ENCODE measurements around the gene APP.

The APP gene

GRCh38 chr21:25967181-25967900, 203.2 kb downstream of the APP start:
- no peak for DNase-seq

DNA sequence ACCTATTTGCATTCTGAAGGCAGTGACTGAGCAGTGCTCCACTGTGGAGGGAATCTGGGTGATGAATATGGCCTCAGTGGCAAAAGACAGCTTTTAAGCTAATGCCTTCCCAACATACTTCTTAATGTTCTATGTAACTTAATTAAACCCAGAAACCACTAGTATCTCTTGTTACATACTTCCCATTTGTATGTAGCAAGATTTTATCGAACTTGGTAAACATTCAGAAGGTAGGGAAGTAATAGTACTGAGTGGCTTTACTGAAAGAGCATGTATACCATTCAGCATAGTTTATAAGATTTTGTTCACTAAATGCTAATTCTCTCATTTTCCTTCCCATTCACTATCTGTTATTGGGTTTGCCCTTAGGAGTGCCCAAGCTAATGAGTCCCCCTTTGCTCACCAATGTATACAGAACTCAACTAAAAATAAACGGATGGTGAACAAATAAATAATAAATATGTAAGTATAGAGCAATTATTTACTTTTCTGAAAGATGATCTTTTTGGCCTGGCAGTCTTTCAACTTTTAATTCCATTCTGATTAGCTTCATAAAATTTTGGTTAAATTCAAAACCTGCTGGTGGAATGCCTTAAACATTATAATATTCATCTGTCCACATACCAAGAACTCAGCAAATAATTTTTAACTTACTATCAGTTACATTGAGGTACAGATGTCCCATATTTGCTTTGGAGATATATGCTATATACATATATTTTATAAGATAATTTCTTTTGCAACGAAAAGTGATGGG, 204.4 kb downstream of the APP start:
- DNase-seq: no peak

GRCh38 chr21:25964926-25965325, 205.6 kb downstream of the APP start:
- DNase-seq: no peak

GRCh38 chr21:25964015-25964414, 206.6 kb downstream of the APP start:
- DNase-seq: no peak

DNA sequence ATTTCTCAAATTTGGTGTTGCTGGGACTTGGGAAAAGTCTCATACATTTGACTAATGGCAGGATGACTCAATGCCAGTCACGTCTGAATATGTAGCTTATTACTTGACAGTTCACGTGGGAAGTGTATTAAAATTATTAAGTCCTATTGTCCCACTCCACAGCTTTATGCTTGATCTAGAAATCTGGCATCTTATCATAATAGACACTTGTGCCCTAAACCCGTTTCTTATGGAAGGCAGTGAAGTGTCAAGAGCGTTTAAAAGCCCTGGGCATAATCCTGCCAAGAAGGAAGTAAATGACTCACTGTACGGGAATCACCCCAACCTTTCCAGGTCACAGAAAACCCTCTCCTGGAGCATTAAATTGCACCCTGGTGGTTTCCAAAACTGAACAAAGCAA, 207.4 kb downstream of the APP start:
- no peak for DNase-seq

DNA sequence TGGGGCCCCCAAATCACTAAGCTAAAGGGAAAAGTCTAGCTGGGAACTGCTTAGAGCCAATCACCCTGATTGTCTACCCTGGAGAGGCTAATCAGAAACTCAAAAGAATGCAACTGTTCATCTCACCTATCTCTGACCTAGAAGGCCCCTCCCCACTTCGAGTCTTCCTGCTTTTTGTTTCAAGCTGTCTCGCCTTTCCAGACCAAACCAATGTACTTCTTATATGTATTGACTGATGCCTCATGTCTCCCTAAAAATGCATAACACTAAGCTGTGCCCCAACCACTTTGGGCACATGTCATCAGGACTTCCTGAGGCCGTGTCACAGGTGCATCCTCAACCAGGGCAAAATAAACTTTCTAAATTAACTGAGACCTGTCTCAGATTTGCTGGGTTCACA, 209.5 kb downstream of the APP start:
- DNase-seq: no peak

- DNase-seq: no peak
Measured at GRCh38 chr21:25960402-25960801, 210.2 kb downstream of the APP start.

DNA sequence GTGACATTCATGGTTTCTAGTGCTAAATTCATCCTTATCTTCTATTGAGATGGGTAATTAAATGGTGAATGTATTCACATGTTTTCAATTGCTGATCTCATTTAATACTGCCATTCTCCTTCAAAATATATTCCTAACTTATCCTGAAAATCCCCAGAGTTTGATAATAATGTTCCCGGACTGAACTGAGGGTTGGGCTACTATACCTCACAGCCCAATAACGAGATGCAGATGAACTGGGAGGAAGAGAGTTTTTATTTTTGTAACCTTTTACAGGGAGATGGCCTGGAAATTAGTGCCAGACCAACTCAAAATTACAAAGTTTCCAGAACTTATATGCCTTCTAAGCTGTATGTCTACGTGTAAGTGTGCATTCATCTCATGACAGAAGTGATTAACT, 210.8 kb downstream of the APP start:
- no peak for DNase-seq

- no peak for DNase-seq
Measured at GRCh38 chr21:25956993-25957714, 213.4 kb downstream of the APP start.

- no peak for DNase-seq
Measured at GRCh38 chr21:25955646-25956045, 214.9 kb downstream of the APP start.

DNA sequence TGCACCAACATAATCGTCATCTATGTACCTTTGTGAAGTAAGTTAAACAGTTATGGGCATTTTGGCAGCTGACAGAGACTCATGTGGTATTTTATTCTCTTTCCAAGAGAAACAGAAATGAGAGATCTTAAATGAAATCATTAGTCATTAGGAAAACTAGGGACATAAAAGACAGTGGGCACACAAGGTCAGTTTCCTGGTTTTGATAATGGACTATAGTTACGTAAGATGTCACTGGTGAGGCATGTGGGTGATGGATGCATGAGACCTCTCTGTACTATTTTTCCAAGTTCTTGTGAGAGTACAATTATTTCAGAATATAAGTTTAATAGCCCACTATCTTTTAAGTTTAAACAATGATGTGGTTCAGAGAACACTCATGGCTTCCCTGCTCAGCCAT, 216.9 kb downstream of the APP start:
- no peak for DNase-seq

GRCh38 chr21:25953196-25953595, 217.4 kb downstream of the APP start:
- DNase-seq: no peak

DNA sequence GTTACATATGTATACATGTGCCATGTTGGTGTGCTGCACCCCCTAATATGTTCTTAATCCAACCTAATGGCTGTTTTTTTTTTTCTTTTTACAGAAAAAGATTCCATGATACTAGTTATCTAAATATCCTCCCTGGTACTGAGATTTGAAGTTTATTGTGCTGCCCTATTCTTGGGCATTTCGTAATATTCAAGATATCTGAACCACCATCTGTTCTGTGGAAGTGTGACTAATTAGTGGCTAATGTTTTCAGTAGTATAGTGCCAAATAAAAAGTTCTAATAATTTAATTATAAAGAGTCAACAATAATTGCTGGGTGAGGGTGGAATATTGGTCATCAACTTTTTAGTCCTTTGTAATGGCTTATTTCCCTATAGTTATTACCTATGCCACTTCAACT, 218.3 kb downstream of the APP start:
- no peak for DNase-seq

DNA sequence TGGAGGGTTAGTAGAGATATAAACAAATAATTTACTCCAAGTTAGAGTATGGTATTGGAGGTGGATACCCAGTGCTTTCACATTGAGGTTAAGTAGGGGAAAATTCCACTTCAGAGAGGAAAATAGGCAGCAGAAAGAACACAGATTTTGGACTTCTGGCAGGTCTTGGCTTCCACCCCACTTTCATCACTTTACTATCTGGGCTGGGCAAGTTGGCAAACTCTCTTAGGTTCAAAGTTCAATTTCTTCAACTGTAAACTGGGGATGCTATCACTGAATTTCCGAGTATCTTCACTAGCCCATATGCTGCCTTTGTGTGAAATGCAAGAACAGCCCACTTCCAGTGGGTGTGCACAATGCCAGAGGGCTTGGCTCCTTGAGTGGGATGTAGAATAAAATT, 220.9 kb downstream of the APP start:
- DNase-seq: no peak

DNA sequence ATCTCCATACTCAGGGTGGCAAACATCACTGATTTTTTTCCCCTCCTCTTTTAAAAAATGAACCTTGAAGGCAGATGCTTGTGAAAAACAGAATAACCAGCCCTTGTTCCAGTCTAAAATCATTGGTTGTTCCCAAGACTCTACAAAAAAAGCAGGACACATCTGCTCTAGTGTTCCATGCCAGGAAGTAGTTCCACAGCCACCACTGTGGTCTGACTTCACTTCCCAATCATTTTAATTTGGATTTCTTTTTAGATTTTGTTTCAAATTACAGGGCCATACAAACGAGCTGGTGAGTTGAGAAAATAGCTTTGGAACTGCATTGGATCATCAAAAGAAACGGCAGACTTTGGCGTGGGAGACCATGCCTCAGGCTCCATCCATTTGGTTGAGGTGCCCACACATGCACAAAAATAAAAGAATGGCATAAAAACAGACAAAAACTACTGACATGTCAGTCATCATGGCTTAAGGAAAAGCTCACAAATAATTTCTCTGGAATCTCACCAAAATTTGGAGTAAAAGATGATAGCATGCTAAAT, 225.8 kb downstream of the APP start:
- DNase-seq: no peak

- no peak for DNase-seq
Measured at GRCh38 chr21:25944082-25944481, 226.5 kb downstream of the APP start.

DNA sequence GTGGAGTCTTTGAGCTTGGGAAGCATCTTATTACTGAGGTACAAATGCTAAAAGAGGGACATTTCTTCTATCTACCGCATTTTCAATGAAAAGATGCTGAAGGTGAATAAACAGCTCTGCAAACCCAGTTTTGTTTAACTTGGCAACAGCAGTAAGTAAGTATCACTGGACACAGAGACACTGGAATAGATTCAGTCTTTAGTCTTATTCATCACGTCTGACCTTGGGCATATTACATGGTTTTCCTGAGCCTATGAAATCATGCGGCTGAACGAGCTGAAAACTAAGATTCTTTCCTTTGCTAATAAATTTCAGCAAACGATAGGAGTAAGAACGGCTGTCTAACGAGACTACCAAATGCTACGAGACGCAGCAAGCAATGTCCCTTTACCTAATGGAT, 228.4 kb downstream of the APP start:
- DNase-seq: no peak

DNA sequence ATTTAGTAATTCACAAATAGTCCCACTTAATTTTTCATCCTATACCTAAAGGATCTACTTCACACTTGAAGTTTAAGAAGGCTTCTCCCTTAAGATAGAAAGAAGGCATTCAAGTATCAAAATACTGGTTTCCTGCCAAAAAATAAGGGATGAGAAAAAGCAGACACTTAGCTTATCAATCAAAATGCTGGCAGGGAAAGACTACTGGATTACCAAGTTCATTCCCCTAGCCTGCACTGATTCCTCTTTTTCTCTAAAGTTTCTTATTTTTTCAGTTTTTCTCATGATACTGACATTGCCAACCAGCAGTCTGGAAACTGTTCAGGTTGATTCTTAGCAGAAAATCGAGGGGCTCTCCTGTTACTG, 231.2 kb downstream of the APP start:
- no peak for DNase-seq

DNA sequence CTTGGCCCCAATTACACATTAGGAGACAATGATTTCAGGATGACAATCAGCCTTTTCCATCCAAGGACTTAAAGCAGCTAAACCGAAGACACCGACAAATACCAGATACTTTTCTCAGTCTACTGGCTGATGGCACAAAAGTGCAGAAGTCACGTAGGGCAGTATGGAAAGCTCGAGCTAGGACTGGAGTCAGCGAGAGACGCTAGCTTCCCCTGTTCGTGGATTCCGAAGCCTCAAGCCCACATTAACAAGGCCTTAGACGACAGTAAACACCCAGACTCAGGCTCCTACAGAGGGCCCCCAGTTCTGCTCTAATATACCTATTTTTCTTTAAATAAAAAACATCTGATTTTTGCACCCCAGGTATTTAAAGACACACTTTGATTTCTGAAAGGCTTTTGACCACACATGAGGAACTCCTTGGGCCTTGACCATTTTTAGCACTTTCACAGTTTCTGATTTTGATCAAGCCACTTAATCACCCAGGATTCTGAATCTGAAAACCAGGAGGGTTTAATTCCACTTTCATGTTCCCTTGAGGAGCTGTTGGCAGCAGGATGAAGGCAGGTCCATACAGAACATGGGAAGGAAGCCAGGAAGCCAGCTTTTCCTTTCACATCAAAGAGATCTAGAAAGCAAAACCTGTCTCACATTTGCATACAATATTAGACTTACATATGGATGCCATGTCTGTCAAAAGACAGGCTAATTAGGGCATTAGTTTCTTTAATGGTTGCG, 231.7 kb downstream of the APP start:
- no peak for DNase-seq

DNA sequence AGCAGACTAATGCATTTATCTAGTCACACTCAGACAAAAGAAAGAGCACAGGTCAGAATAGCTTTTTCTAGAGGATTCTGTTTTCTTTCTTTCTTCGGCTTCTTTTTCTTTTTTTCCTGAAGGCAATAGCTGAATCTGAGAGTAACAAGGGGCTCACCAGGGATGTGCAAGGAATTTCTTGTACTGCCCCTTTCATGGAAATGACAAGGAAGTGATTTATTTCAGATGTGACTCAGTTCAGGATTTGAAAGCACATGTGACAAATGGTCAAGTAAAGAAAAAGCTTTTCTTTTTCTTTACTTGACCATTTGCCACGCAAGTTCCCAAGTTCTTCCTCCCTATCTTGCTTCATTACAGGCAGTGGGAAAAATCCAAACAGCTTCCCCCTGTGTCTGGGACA, 233.8 kb downstream of the APP start:
- no peak for DNase-seq

DNA sequence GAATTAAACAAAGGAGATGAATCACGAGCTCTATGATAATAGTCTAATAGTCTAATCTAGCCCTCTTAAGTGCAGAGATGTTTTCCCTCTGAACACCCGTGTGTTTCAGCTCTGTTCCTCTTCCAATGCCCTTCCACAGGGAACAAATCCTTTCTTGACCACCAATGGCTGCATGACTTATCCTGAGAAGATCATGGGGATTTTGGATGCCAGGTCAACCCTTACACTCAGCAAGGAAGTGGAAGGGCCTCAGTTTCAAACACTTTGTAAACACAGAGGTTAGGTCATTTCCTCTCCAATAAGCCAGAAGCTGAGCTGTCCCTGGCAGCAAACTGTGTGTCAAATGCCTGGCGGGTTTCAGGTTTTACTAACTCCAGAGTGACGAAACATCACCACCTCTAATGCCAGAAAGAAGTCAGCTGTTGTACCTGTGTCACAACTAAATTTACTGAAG, 235.8 kb downstream of the APP start:
- no peak for DNase-seq

- no peak for DNase-seq
Measured at GRCh38 chr21:25934130-25934529, 236.4 kb downstream of the APP start.

DNA sequence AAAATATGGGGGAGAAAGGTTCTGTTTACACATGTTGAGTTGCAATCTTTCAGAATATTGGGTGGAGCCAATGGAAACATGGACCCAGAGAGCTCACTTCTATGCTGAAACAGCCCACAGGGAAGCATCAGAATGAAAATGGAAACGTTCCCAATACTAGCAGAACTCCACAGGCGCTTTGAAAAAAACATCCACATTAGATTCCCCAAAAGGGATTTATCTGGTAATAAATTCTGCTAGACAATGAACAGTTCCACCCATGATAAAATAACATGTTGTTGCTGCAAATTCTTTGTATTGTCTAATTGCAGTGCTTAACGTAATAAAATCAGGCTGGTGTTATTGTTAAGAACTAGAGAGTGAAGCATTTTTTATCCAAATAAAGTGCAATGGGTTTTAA, 238.8 kb downstream of the APP start:
- no peak for DNase-seq
